ACHN (cell line): ENCODE results near the gene PPM1J.
"Not testable (repeated sequence)": the region's sequence is repeated elsewhere in the genome, so short reads cannot be mapped to it uniquely, and the experiment has no call there.

ENCODE experiments used
- DNase-seq: peaks from one replicate; pipeline ENCODE4 v3.0.0-alpha.2; 2015
- in situ Hi-C: cut with HindIII; loops from 2 replicates; pipeline ENCODE4 v1.10.0; 2017; ENCODE audit warnings: low sequenced_read_pairs, low pct_ligation_motif_present, low pct_unique_long_range_greater_than_20kb

The PPM1J gene, protein sequence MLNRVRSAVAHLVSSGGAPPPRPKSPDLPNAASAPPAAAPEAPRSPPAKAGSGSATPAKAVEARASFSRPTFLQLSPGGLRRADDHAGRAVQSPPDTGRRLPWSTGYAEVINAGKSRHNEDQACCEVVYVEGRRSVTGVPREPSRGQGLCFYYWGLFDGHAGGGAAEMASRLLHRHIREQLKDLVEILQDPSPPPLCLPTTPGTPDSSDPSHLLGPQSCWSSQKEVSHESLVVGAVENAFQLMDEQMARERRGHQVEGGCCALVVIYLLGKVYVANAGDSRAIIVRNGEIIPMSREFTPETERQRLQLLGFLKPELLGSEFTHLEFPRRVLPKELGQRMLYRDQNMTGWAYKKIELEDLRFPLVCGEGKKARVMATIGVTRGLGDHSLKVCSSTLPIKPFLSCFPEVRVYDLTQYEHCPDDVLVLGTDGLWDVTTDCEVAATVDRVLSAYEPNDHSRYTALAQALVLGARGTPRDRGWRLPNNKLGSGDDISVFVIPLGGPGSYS

GRCh38 chr1:112715264-112716053 is at the start of gene PPM1J:
Gene PPM1J, minus strand, starts transcription at chr1:112715332. Its CDS starts 31 bp downstream, at chr1:112715301.
- peak; percentile 92 for DNase-seq
- in situ Hi-C loops, result loop anchor here (5.0 kb wide), 1 partner anchor 82 kb away; no protein-coding TSS in a partner anchor

DNA sequence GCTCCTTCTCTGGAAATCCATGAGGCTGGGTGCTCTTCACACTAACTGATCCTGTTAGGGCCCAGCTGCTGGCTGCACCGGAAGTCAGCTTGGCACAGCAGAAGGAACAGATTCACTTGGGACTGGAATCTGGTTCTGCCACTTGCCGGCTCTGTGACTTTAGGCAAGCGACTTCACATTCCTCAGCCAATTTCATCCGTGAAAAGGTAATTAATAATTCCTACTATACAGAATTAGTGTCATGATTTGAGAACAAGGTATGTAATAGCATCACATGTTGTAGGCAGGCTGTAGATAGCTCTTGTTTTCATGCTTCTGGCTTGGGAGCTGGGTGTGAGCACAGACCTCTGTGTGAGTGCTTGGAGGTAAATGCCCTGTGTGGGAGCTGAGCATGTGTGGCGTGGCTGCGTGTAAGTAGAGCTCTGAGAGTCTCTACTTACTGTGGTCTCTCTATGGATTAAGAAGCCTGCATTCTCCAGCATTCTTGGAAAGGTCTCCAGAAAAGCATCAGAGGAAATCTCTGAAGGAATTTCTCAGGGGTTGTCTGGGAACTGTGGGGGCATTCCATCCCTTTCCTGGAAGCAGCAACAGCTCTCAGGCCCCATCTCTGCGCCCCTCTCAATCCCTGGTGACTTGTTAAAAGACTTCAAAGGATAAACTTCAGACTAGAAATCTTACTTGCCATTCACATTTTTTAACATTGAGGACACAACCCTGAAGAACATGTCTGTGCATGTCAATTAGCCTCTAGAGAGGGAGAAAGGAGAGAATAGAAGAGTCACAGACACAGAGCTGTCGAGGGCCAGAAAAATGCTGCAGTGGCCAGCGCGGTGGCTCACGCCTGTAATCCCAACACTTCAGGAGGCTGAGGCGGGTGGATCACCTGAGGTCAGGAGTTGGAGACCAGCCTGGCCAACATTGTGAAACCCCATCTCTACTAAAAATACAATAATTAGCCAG is 47.7 kb upstream of the PPM1J start:
- DNase-seq, result no peak
- in situ Hi-C loops, result no loop called here

DNA sequence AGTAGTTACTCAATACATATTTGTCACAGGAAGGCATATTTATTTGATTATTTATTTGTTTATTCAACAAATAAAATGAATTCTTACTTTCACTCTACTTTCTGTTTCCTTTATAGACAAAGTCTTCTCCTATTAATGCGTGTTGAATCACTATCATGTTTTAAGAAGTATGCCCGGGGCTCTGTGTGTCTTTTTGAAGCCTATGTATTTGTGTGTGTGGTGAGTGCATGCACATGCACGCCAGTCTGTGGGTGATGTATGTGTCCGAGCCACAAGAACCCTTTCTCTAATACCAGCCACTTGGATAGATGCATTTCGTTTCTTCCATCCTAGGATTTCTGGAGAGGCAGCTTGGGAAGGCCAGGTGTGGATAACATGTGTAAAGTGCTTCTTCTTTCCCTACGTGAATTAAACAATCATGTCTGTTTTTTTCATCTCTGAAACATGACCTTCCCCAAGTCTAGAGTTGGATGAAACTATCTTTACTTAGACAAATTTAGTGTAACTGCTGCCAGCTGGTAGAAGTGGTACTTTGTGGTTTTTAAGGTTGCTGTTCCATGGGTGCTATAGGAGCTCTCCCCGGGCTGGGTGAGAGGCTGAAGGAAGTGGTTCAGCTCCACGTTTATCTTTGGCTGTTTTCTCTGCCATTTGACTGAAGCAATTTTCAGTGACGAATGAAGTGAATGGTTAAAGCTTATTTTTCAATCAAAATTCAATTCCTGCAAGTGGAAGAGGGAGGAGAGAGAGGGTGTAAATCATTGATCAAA is 46.8 kb upstream of the PPM1J start:
- no peak for DNase-seq

DNA sequence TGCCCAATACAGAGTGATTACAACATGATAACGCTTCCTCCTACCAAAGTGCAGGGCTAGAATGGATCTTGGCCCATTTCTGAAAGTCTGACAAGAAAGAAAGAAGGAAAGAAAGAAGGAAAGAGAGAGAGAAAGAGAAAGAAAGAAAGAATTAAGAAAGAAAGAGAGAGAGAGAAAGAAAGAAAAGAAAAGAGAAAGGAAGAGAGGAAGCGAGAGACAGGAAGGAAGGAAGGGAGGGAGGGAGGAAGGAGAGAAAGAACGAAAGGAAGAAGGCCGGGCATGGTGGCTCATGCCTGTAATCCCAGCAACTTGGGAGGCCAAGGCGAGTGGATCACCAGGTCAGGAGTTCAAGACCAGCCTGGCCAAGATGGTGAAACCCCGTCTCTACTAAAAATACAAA is 44.1 kb upstream of the PPM1J start:
- no peak for DNase-seq
- in situ Hi-C loops, result no loop called here

More for the DNA sequence above, 46.8 kb upstream of the PPM1J start:
- in situ Hi-C loops, result no loop called here

- DNase-seq, result no peak
- in situ Hi-C loops, result no loop called here
These were observed 39.0 kb upstream of the PPM1J start for GRCh38 chr1:112754116-112754628.

DNA sequence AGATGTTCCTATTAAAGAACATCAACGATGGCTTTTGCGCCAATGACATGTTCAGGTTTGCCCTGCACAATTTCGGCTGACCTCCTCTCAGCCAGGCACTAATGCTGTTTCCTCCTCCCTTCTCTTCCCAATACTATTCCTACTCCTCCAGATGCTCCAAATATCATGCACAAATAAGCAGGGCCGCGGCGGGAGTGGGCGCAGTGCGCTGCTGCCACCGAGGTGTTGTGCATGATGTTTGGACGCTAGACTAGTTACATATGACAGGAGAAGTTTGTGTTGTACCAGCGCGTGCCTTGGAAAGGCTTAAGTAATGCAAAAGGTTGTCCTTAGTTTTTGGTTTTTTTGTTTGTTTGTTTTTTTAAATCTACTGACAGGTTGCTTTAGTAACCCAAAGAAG is 33.3 kb upstream of the PPM1J start:
- DNase-seq, result no peak
- in situ Hi-C loops, result no loop called here

DNA sequence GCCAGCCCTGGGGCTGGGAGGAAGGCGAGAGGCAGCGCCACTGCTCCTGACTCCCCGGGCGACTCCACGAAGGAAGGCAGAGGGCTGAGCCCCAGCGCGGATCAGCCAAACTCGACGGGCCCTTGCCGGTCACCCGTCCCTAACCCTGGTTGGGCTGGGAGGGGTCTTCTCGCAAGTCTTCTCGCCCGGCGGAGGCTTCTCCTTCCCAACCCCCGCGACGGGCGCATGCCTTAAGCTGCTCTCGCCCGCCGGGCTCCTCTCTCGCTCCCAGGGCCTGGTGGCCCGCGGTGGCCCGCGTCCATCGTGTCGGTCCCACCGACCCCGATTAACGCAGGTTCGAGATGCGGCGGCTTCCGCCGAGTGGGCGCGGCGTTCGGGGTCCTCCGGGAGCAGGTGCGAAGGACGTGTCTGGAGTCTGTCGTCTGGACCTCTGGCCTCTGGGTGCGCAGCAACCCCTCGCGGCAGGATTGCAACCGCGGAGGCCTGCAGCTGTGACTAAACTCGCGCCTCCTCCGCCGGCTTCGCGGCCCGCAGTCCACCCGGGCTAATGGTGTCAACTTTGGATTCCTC is 29.0 kb upstream of the PPM1J start:
- in situ Hi-C loops, result no loop called here

DNA sequence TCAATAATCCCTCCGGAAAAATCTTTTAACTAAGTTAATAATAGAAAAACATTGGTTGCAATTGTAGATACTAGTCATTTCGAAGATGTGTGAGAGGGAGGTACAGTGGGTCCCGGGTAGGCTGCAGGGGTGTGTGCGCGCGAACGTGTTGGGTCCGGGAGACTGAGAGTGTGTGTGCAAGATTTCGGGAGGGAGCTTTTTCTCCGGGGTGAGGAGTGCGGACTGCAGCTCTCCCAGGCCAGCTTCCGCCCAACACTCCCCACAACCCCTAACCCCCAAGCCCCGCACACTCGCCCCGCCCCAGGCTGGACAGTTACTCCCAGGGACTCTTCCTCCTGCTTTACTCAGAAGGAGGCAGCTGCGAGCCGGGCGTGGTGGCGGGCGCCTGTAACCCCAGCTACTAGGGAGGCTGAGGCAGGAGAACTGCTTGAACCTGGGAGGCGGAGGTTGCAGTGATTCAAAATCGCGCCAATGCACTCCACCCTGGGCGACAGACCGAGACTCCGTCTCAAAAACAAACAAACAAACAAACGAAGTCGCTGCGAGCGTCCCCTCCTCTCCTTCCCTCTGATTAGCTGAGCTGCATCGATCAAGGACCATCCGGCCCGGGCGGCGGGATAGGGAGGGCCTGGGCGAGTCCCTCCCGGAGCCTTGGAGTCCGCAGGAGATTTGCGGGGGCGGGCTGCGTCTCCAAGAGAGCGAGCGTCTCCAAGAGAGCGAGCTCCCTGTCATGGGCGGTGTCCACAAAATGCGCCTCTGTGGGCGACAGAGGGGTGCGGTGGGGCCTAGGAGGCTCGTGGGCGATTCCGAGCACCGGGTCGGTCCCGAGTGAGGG is 28.3 kb upstream of the PPM1J start:
- no peak for DNase-seq
- in situ Hi-C loops, result no loop called here

More for the DNA sequence above, 29.0 kb upstream of the PPM1J start:
- no peak for DNase-seq

- in situ Hi-C loops, result no loop called here
These were observed 22.4 kb upstream of the PPM1J start for GRCh38 chr1:112737573-112737972.

DNA sequence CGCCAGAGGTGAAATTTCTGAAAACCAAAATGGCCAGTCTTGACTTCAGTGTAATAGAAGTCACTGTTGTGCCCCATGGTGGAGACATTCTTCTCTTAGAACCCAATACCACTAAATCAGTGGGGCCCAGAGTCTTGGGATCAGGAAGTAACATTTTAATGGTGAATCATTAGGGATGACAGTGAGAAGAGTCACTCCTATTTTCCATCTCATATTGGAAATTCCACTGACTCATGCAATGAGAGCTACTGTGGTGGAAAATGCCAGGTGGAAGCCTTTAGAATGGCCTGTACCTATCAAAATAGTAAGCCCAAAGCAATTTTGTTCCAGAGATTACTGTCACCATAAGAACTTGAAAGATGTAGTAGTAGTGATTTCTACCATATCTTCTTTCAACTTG is 20.6 kb upstream of the PPM1J start:
- in situ Hi-C loops, result no loop called here
- DNase-seq, result peak; percentile 83

More at GRCh38 chr1:112737573-112737972, 22.4 kb upstream of the PPM1J start:
- no peak for DNase-seq

GRCh38 chr1:112731451-112731850 is 16.3 kb upstream of the PPM1J start:
- in situ Hi-C loops, result no loop called here

DNA sequence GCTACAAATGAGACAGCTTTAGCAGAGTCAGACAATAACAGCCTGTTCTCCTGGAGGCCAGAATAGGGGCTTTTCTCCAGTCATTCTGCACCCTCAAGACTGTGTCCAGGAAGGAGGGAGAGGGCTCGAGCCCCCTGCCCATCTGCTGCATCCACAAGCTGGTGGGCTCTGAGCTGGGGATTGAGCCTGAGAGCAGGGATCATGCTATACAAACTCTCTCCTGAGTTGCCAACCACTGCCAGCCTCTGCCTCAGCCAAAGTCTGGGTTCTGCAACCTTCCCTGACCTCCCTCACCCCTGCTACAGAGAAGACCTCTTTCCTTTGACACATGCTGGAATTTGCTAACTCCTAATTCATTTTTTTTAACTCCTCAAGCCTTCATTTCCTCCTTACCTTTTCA is 14.8 kb upstream of the PPM1J start:
- DNase-seq, result no peak
- in situ Hi-C loops, result no loop called here

More at GRCh38 chr1:112731451-112731850, 16.3 kb upstream of the PPM1J start:
- no peak for DNase-seq

DNA sequence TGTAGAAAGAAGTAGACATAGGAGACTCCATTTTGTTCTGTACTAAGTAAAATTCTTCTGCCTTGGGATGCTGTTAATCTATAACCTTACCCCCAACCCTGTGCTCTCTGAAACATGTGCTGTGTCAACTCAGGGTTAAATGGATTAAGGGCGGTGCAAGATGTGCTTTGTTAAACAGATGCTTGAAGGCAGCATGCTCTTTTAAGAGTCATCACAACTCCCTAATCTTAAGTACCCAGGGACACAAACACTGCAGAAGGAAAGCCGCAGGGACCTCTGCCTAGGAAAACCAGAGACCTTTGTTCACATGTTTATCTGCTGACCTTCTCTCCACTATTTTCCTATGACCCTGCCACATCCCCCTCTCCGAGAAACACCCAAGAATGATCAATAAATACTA is 13.9 kb upstream of the PPM1J start:
- DNase-seq, in situ Hi-C loops: not testable (repeated sequence)

- DNase-seq, in situ Hi-C loops: not testable (repeated sequence)
These were observed 13.3 kb upstream of the PPM1J start for GRCh38 chr1:112728306-112728971.

GRCh38 chr1:112727716-112728115 is 12.6 kb upstream of the PPM1J start:
- in situ Hi-C loops, result no loop called here
- no peak for DNase-seq

- DNase-seq, in situ Hi-C loops: not testable (repeated sequence)
These were observed 9.1 kb upstream of the PPM1J start for GRCh38 chr1:112724240-112724639.
